HepG2 (cell line): ENCODE measurements around the gene IP6K1. TPM values are rescaled to one million over a fixed set of nuclear protein-coding genes. Genes with fewer than 3 reads are reported as not detected.
"Not testable (repeated sequence)": the region's sequence is repeated elsewhere in the genome, so short reads cannot be mapped to it uniquely, and the experiment has no call there.

ENCODE experiments used
- BCL6 ChIP-seq: IDR thresholded peaks from 2 replicates; pipeline ENCODE4 v1.6.1; 2016; ENCODE audit warnings: missing genetic modification reagents, missing compliant biosample characterization
- CEBPG ChIP-seq: IDR thresholded peaks from 2 replicates; pipeline ENCODE4 v1.6.1; 2016
- HBP1 ChIP-seq: IDR thresholded peaks from 2 replicates; pipeline ENCODE4 v1.6.1; 2016; ENCODE audit warnings: low read depth, control low read depth
- HNF4G ChIP-seq, 2 experiments: sonication (generic) in 1 of 2; formaldehyde crosslinking in 1 of 2; IDR thresholded peaks; 2 replicates each; pipeline versions ENCODE4 v1.4.0 to v1.6.1; 2011 to 2020; ENCODE audit warnings: borderline replicate concordance in 2 of 2, low read depth in 2 of 2, mild to moderate bottlenecking in 2 of 2, low read length in 1 of 2, missing genetic modification reagents in 1 of 2, moderate library complexity in 1 of 2
- KAT8 ChIP-seq: IDR thresholded peaks from 2 replicates; pipeline ENCODE4 v1.6.1; 2016; ENCODE audit warnings: missing genetic modification reagents, missing compliant biosample characterization
- KDM3A ChIP-seq: IDR thresholded peaks from 2 replicates; pipeline ENCODE4 v1.6.1; 2018; ENCODE audit warnings: low read depth, missing compliant biosample characterization
- KLF16 ChIP-seq, 2 experiments: sonication (generic) in 1 of 2; formaldehyde crosslinking in 1 of 2; IDR thresholded peaks; 2 replicates each; pipeline versions ENCODE4 v1.6.1 to v1.8.0; 2016 to 2023; ENCODE audit warnings: missing genetic modification reagents in 2 of 2, missing compliant biosample characterization in 1 of 2
- MEIS2 ChIP-seq: sonication (generic); formaldehyde crosslinking; IDR thresholded peaks from 2 replicates; pipeline ENCODE4 v1.9.0; 2021; ENCODE audit warnings: mild to moderate bottlenecking, missing genetic modification reagents
- NFIC ChIP-seq: IDR thresholded peaks from 2 replicates; pipeline ENCODE4 v1.6.1; 2012; ENCODE audit warnings: mild to moderate bottlenecking, low read length, inconsistent platforms
- NFKB2 ChIP-seq: sonication (generic); formaldehyde crosslinking; IDR thresholded peaks from 2 replicates; pipeline ENCODE4 v1.4.0; 2020; ENCODE audit warnings: missing genetic modification reagents, borderline replicate concordance
- NR2F2 ChIP-seq: IDR thresholded peaks from 2 replicates; pipeline ENCODE4 v1.6.1; 2012; ENCODE audit warnings: low read depth, inconsistent platforms, borderline replicate concordance
- PHF21A ChIP-seq: sonication (generic); formaldehyde crosslinking; IDR thresholded peaks from 2 replicates; pipeline ENCODE4 v1.5.0; 2020; ENCODE audit warnings: mild to moderate bottlenecking, missing genetic modification reagents
- POLR2AphosphoS5 ChIP-seq: IDR thresholded peaks from 2 replicates; pipeline ENCODE4 v1.6.1; 2012; ENCODE audit warnings: low read depth, low read length
- SOX6 ChIP-seq, 2 experiments: fragments of 450-650 bp in 1 of 2; sonication (generic) in 1 of 2; formaldehyde crosslinking in 1 of 2; IDR thresholded peaks; 2 replicates each; pipeline versions ENCODE4 v1.4.0 to v1.6.1; 2017 to 2020; ENCODE audit warnings: antibody characterized with exemption in 1 of 2, mild to moderate bottlenecking in 1 of 2, missing genetic modification reagents in 1 of 2
- TP53 ChIP-seq: sonication (generic); formaldehyde crosslinking; conservative IDR thresholded peaks from 2 replicates; pipeline ENCODE4 v1.4.0; 2020; ENCODE audit warnings: missing genetic modification reagents
- ZBTB42 ChIP-seq: sonication (generic); formaldehyde crosslinking; IDR thresholded peaks from 2 replicates; pipeline ENCODE4 v1.5.0; 2020; ENCODE audit warnings: mild to moderate bottlenecking, missing genetic modification reagents
- ZFX ChIP-seq: sonication (generic); formaldehyde crosslinking; IDR thresholded peaks from 2 replicates; pipeline ENCODE4 v1.4.0; 2020; ENCODE audit warnings: mild to moderate bottlenecking, low read depth, missing genetic modification reagents, moderate library complexity
- ZGPAT ChIP-seq: IDR thresholded peaks from 2 replicates; pipeline ENCODE4 v1.6.1; 2016; ENCODE audit warnings: mild to moderate bottlenecking
- ZNF205 ChIP-seq: IDR thresholded peaks from 2 replicates; pipeline ENCODE4 v1.6.1; 2018; ENCODE audit warnings: missing biosample characterization, missing genetic modification reagents
- ZNF605 ChIP-seq: sonication (generic); formaldehyde crosslinking; IDR thresholded peaks from 2 replicates; pipeline ENCODE4 v1.8.0; 2022; ENCODE audit warnings: mild to moderate bottlenecking, missing genetic modification reagents
- polyA plus RNA-seq, 8 experiments: library from polyadenylated mRNA; depleted of rRNA in 3 of 8; stranded (reverse) in 7 of 8; unstranded in 1 of 8; fragments of >200 nt; fragmentation: Illumina TruSeq in 4 of 8; extraction: Trizol in 4 of 8; gene quantifications; 2 replicates each; pipeline versions ENCODE4 v1.2.1 to v1.2.3, GENCODE V29; 2011 to 2016; ENCODE audit warnings: low read depth in 4 of 8, missing spikeins in 1 of 8, mixed read lengths in 1 of 8; ENCODE audit not compliant: insufficient read depth in 1 of 8
- total RNA-seq, 5 experiments: library from RNA; depleted of rRNA; stranded (reverse); fragments of >200 nt; fragmentation: Illumina TruSeq; extraction: Trizol; gene quantifications; 2 replicates each; pipeline ENCODE4 v1.2.3, GENCODE V29; 2016; ENCODE audit warnings: low read depth in 1 of 5
- TF ChIP-seq, protein P1 (sequence below): sonication (generic); formaldehyde crosslinking; IDR thresholded peaks from 2 replicates; pipeline ENCODE4 v1.4.0; 2020; ENCODE audit warnings: missing genetic modification reagents

IP6K1 gene
- total and polyA plus RNA-seq, 2 of the 13 experiments (the other 11 are each of a cell fraction or from before 2014, with no cell fraction given) = 17.7 to 29.7 TPM

GRCh38 chr3:49688338-49689045 lies 97.8 kb downstream of the IP6K1 start (continued):
- peak; percentile 80; the same call in 1 of the 2 replicates for TF ChIP-seq ZGPAT (CRISPR knock-in tag)
- TF ChIP-seq CEBPG (CRISPR knock-in tag) = peak; percentile 74
- TF ChIP-seq ZNF205 (CRISPR knock-in tag) = 0 out of 2 replicates have a peak, but pooled peaks have one; percentile 35
- peak; percentile 89 for TF ChIP-seq POLR2AphosphoS5
- 0 out of 2 replicates have a peak, but pooled peaks have one; percentile 41 for TF ChIP-seq NFIC
- TF ChIP-seq MEIS2 = peak; percentile 85; the same call in 1 of the 2 replicates
- TF ChIP-seq KLF16 (CRISPR knock-in tag; IDR thresholded peaks at IDR 0.05) = peak in 1 of 2 experiments; percentile 43; a peak in 1 of 4 replicates
- peak; percentile 53; the same call in 1 of the 2 replicates for TF ChIP-seq NR2F2
- TF ChIP-seq, protein P1, sequence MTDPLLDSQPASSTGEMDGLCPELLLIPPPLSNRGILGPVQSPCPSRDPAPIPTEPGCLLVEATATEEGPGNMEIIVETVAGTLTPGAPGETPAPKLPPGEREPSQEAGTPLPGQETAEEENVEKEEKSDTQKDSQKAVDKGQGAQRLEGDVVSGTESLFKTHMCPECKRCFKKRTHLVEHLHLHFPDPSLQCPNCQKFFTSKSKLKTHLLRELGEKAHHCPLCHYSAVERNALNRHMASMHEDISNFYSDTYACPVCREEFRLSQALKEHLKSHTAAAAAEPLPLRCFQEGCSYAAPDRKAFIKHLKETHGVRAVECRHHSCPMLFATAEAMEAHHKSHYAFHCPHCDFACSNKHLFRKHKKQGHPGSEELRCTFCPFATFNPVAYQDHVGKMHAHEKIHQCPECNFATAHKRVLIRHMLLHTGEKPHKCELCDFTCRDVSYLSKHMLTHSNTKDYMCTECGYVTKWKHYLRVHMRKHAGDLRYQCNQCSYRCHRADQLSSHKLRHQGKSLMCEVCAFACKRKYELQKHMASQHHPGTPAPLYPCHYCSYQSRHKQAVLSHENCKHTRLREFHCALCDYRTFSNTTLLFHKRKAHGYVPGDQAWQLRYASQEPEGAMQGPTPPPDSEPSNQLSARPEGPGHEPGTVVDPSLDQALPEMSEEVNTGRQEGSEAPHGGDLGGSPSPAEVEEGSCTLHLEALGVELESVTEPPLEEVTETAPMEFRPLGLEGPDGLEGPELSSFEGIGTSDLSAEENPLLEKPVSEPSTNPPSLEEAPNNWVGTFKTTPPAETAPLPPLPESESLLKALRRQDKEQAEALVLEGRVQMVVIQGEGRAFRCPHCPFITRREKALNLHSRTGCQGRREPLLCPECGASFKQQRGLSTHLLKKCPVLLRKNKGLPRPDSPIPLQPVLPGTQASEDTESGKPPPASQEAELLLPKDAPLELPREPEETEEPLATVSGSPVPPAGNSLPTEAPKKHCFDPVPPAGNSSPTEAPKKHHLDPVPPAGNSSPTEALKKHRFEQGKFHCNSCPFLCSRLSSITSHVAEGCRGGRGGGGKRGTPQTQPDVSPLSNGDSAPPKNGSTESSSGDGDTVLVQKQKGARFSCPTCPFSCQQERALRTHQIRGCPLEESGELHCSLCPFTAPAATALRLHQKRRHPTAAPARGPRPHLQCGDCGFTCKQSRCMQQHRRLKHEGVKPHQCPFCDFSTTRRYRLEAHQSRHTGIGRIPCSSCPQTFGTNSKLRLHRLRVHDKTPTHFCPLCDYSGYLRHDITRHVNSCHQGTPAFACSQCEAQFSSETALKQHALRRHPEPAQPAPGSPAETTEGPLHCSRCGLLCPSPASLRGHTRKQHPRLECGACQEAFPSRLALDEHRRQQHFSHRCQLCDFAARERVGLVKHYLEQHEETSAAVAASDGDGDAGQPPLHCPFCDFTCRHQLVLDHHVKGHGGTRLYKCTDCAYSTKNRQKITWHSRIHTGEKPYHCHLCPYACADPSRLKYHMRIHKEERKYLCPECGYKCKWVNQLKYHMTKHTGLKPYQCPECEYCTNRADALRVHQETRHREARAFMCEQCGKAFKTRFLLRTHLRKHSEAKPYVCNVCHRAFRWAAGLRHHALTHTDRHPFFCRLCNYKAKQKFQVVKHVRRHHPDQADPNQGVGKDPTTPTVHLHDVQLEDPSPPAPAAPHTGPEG = 0 out of 2 replicates have a peak, but pooled peaks have one; percentile 9
- peak; percentile 80; the same call in 1 of the 2 replicates for TF ChIP-seq ZBTB42 (CRISPR knock-in tag)
- TF ChIP-seq HBP1 (CRISPR knock-in tag) = peak; percentile 46; the same call in 1 of the 2 replicates
- 0 out of 2 replicates have a peak, but pooled peaks have one; percentile 52 for TF ChIP-seq KDM3A (CRISPR knock-in tag)
- TF ChIP-seq BCL6 (CRISPR knock-in tag) = peak; percentile 33; the same call in 1 of the 2 replicates
- peak; percentile 20; the same call in 1 of the 2 replicates for TF ChIP-seq KAT8 (CRISPR knock-in tag)
- TF ChIP-seq NFKB2 = peak; percentile 46
- TF ChIP-seq TP53 (CRISPR knock-in tag) = peak; percentile 37; the same call in 1 of the 2 replicates
- peak; percentile 50 for TF ChIP-seq HNF4G (IDR thresholded peaks at IDR 0.05; ENCODE audit: borderline replicate concordance, low read depth, low read length)
- TF ChIP-seq HNF4G (CRISPR knock-in tag; IDR thresholded peaks at IDR 0.05; ENCODE audit: borderline replicate concordance, low read depth) = peak; percentile 44; the same call in 1 of the 2 replicates
- TF ChIP-seq ZFX (CRISPR knock-in tag) = peak; percentile 88
- peak; percentile 71; the same call in 1 of the 2 replicates for TF ChIP-seq PHF21A (CRISPR knock-in tag)
- TF ChIP-seq SOX6 (IDR thresholded peaks at IDR 0.05) = not testable (repeated sequence)
- 0 out of 2 replicates have a peak, but pooled peaks have one; percentile 15 for TF ChIP-seq SOX6 (CRISPR knock-in tag; IDR thresholded peaks at IDR 0.05)
- peak; percentile 57 for TF ChIP-seq ZNF605
